ENCODE data around the gene WFIKKN1. TPM values are rescaled to one million over a fixed set of nuclear protein-coding genes. Genes with fewer than 3 reads are reported as not detected.

The WFIKKN1 gene
- polyA plus RNA-seq, 3 donors: 0.76 TPM; not detected in 2

- no peaks in the 10 kb centered on the region for H3K9me3 ChIP-seq (replicated peaks in 1 of 2; ENCODE audit: control insufficient read depth in 1 of 2, insufficient read depth in 1 of 2, low read length in 2 of 2)
- no peaks in the 10 kb centered on the region for H3K27me3 ChIP-seq (ENCODE audit: control insufficient read depth in 2 of 2, insufficient read depth in 2 of 2, low read length in 2 of 2)
- intact Hi-C loops (cut with micrococcal nuclease): loop anchor here in 1 of 2 donors (5.0 kb wide), 1 partner anchor 70 kb away; no protein-coding TSS in a partner anchor
- H3K4me1 Mint-ChIP-seq: peaks cover 19% of the 10 kb centered on the region
- H3K36me3 ChIP-seq (replicated peaks in 1 of 2; ENCODE audit: control insufficient read depth in 1 of 2, insufficient read depth in 2 of 2, low read length in 2 of 2): no peaks in the 10 kb centered on the region
- H3K27ac Mint-ChIP-seq: no peak overlapping the region
- no peak for TF ChIP-seq CTCF (IDR thresholded peaks at IDR 0.05)
- H3K4me3 Mint-ChIP-seq: no peak overlapping the region
- no peak overlapping the region for H2AFZ ChIP-seq (ENCODE audit: insufficient read depth, low read depth, low read length, poor library complexity, severe bottlenecking)
- H3K9me3 Mint-ChIP-seq: no peaks in the 10 kb centered on the region
- peaks cover 0 to 3% (median 2%) of the 10 kb centered on the region in 3 donors for H3K27me3 Mint-ChIP-seq (ENCODE audit: low read depth in 3 of 3)
- no peak overlapping the region for H3K9ac ChIP-seq (ENCODE audit: insufficient read depth, low read length, poor library complexity, severe bottlenecking)
- peaks cover 2% of the 10 kb centered on the region for H3K79me2 ChIP-seq (ENCODE audit: insufficient read depth, low read length)
- H4K20me1 ChIP-seq (ENCODE audit: insufficient read depth, low read length): peaks cover 14% of the 10 kb centered on the region
- H3K4me1 ChIP-seq (ENCODE audit: control insufficient read depth in 1 of 2, insufficient read depth in 2 of 2, low read length in 2 of 2): peaks cover 18 to 33% of the 10 kb centered on the region in 2 donors
- no peak overlapping the region for H3K27ac ChIP-seq (ENCODE audit: low read depth in 1 of 2, low read length in 2 of 2)
- 92% methylated on average over 21 of the region's 22 CpGs for WGBS (ENCODE audit: insufficient coverage)
- DNase-seq: no peak
- no peak overlapping the region for H3K4me2 ChIP-seq (replicated peaks; ENCODE audit: extremely low read depth, low read length, poor library complexity, severe bottlenecking)
- H3K4me3 ChIP-seq (replicated peaks in 1 of 3; ENCODE audit: low read depth in 2 of 3, low read length in 3 of 3): no peak overlapping the region
- peaks cover 0 to 15% of the 10 kb centered on the region in 2 donors for H3K36me3 Mint-ChIP-seq
These were observed 21.1 kb downstream of the WFIKKN1 start for GRCh38 chr16:651844-652243.

GRCh38 chr16:652454-653305, 21.9 kb downstream of the WFIKKN1 start:
- peak overlapping the region in 1 of 7 donors; percentile 57 for H3K27ac Mint-ChIP-seq
- no peaks in the 10 kb centered on the region for H3K79me2 ChIP-seq (ENCODE audit: insufficient read depth, low read length)
- H3K4me1 Mint-ChIP-seq: peaks cover 14% of the 10 kb centered on the region
- intact Hi-C loops (cut with micrococcal nuclease): loop anchor here in 1 of 2 donors (5.0 kb wide), 1 partner anchor 70 kb away; no protein-coding TSS in a partner anchor
- no peak overlapping the region for H3K27ac ChIP-seq (ENCODE audit: low read depth in 1 of 2, low read length in 2 of 2)
- H3K36me3 Mint-ChIP-seq: peaks cover 0 to 9% of the 10 kb centered on the region in 2 donors
- H3K27me3 Mint-ChIP-seq (ENCODE audit: low read depth in 3 of 3): peaks cover 0 to 3% (median 2%) of the 10 kb centered on the region in 3 donors
- no peak overlapping the region for H2AFZ ChIP-seq (ENCODE audit: insufficient read depth, low read depth, low read length, poor library complexity, severe bottlenecking)
- H3K36me3 ChIP-seq (replicated peaks in 1 of 2; ENCODE audit: control insufficient read depth in 1 of 2, insufficient read depth in 2 of 2, low read length in 2 of 2): no peaks in the 10 kb centered on the region
- H3K9ac ChIP-seq (ENCODE audit: insufficient read depth, low read length, poor library complexity, severe bottlenecking): no peak overlapping the region
- H3K4me3 ChIP-seq (replicated peaks in 1 of 3; ENCODE audit: low read depth in 2 of 3, low read length in 3 of 3): no peak overlapping the region
- H4K20me1 ChIP-seq (ENCODE audit: insufficient read depth, low read length): peaks cover 6% of the 10 kb centered on the region
- TF ChIP-seq CTCF (IDR thresholded peaks at IDR 0.05): no peak
- WGBS (ENCODE audit: insufficient coverage): 93% methylated on average over 27 of the region's 28 CpGs
- H3K9me3 ChIP-seq (replicated peaks in 1 of 2; ENCODE audit: control insufficient read depth in 1 of 2, insufficient read depth in 1 of 2, low read length in 2 of 2): no peaks in the 10 kb centered on the region
- H3K27me3 ChIP-seq (ENCODE audit: control insufficient read depth in 2 of 2, insufficient read depth in 2 of 2, low read length in 2 of 2): no peaks in the 10 kb centered on the region
- peaks cover 16 to 29% of the 10 kb centered on the region in 2 donors for H3K4me1 ChIP-seq (ENCODE audit: control insufficient read depth in 1 of 2, insufficient read depth in 2 of 2, low read length in 2 of 2)
- no peak for DNase-seq
- no peak overlapping the region for H3K4me3 Mint-ChIP-seq
- no peak overlapping the region for H3K4me2 ChIP-seq (replicated peaks; ENCODE audit: extremely low read depth, low read length, poor library complexity, severe bottlenecking)
- no peaks in the 10 kb centered on the region for H3K9me3 Mint-ChIP-seq
